K562 (cell line): ENCODE data around the gene VPS37B. TPM values are rescaled to one million over a fixed set of nuclear protein-coding genes. Genes with fewer than 3 reads are reported as not detected.

Experiments
- BCOR ChIP-seq: fragments of 450-650 bp; IDR thresholded peaks from 2 replicates; pipeline ENCODE4 v1.6.1; 2016
- BRD9 ChIP-seq: fragments of 450-650 bp; IDR thresholded peaks from 2 replicates; pipeline ENCODE4 v1.6.1; 2018; ENCODE audit warnings: low read depth; ENCODE audit not compliant: partially characterized antibody
- CBFA2T3 ChIP-seq: fragments of 450-650 bp; IDR thresholded peaks from 2 replicates; pipeline ENCODE4 v1.6.1; 2017
- CBX3 ChIP-seq, 2 experiments: IDR thresholded peaks; 1 replicate in 1 of 2; 2 replicates in 1 of 2; pipeline ENCODE4 v1.6.1; 2012; ENCODE audit warnings: inconsistent platforms in 2 of 2, low read length in 2 of 2, borderline replicate concordance in 1 of 2, control low read depth in 1 of 2
- ELF4 ChIP-seq: fragments of 450-650 bp; formaldehyde crosslinking; IDR thresholded peaks from 2 replicates; pipeline ENCODE4 v1.4.0; 2022; ENCODE audit warnings: missing genetic modification characterization
- EWSR1 ChIP-seq: fragments of 450-650 bp; IDR thresholded peaks from 2 replicates; pipeline ENCODE4 v1.6.1; 2018; ENCODE audit warnings: borderline replicate concordance, mild to moderate bottlenecking, low read depth, moderate library complexity; ENCODE audit not compliant: partially characterized antibody
- FOXJ3 ChIP-seq: sonication (generic); formaldehyde crosslinking; IDR thresholded peaks from 2 replicates; pipeline ENCODE4 v1.4.0; 2020; ENCODE audit warnings: mild to moderate bottlenecking, missing genetic modification reagents
- GTF2F1 ChIP-seq: IDR thresholded peaks from 2 replicates; pipeline ENCODE4 v1.6.1; 2011; ENCODE audit warnings: low read depth, low read length, improper control_type of control experiment
- HCFC1 ChIP-seq: IDR thresholded peaks from 2 replicates; pipeline ENCODE4 v1.6.1; 2012; ENCODE audit warnings: low read depth, low read length, improper control_type of control experiment
- HDAC1 ChIP-seq, 2 experiments: fragments of 450-650 bp; IDR thresholded peaks; 2 replicates each; pipeline ENCODE4 v1.6.1; 2016 to 2017; ENCODE audit warnings: inconsistent platforms in 1 of 2, mild to moderate bottlenecking in 1 of 2, moderate library complexity in 1 of 2
- IRF2 ChIP-seq: sonication (generic); formaldehyde crosslinking; IDR thresholded peaks from 2 replicates; pipeline ENCODE4 v1.8.1; 2022; ENCODE audit warnings: mild to moderate bottlenecking, missing genetic modification reagents
- MTA2 ChIP-seq: fragments of 450-650 bp; IDR thresholded peaks from 2 replicates; pipeline ENCODE4 v1.6.1; 2016; ENCODE audit warnings: low read depth
- MTA3 ChIP-seq: fragments of 450-650 bp; formaldehyde crosslinking; IDR thresholded peaks from 2 replicates; pipeline ENCODE4 v1.6.1; 2017; ENCODE audit warnings: mild to moderate bottlenecking, borderline replicate concordance
- PHF8 ChIP-seq: fragments of 200-600 bp; sonication (generic); IDR thresholded peaks from 2 replicates; pipeline ENCODE4 v1.6.1; 2012; ENCODE audit warnings: mixed run types, mild to moderate bottlenecking, inconsistent platforms, low read length, moderate library complexity, borderline replicate concordance
- POLR2B ChIP-seq: fragments of 450-650 bp; IDR thresholded peaks from 2 replicates; pipeline ENCODE4 v1.6.1; 2018; ENCODE audit warnings: low read depth; ENCODE audit not compliant: partially characterized antibody
- RBM39 ChIP-seq: fragments of 200-400 bp; formaldehyde crosslinking; optimal IDR thresholded peaks from 2 replicates; pipeline ENCODE3; 2018; ENCODE audit warnings: low read depth, low read length
- SIN3B ChIP-seq: fragments of 450-650 bp; IDR thresholded peaks from 2 replicates; pipeline ENCODE4 v1.6.1; 2017; ENCODE audit warnings: low read depth, mild to moderate bottlenecking, moderate library complexity
- ZBED1 ChIP-seq: IDR thresholded peaks from 2 replicates; pipeline ENCODE4 v1.6.1; 2014
- polyA plus RNA-seq, 8 experiments: library from polyadenylated mRNA; depleted of rRNA in 4 of 8; stranded (reverse) in 5 of 8; unstranded in 3 of 8; fragments of >200 nt; fragmentation: Nextera tagmentation in 2 of 8; fragmentation: Illumina TruSeq in 1 of 8; extraction: Ambion mirVana in 2 of 8; extraction: Trizol in 1 of 8; gene quantifications; 2 replicates each; pipeline versions ENCODE4 v1.2.1 to v1.2.3, GENCODE V29; 2011 to 2014; ENCODE audit warnings: inconsistent platforms in 1 of 8, missing spikeins in 1 of 8
- total RNA-seq, 7 experiments: library from RNA; depleted of rRNA in 6 of 7; stranded (reverse); fragments of >200 nt in 6 of 7; fragmentation: Illumina TruSeq in 2 of 7; extraction: Trizol in 2 of 7; gene quantifications; 2 replicates each; pipeline versions ENCODE4 v1.2.1 to v1.2.3, GENCODE V29; 2011 to 2021; ENCODE audit warnings: low replicate concordance in 1 of 7
- TF ChIP-seq, protein P1 (sequence below): fragments of 250-450 bp; sonication (Bioruptor Pico); IDR thresholded peaks from 2 replicates; pipeline ENCODE4 v1.5.1; 2021; ENCODE audit warnings: mild to moderate bottlenecking
- TF ChIP-seq, protein P2 (sequence below): fragments of 450-650 bp; formaldehyde crosslinking; IDR thresholded peaks from 2 replicates; pipeline ENCODE4 v1.4.0; 2022; ENCODE audit warnings: missing genetic modification characterization
- TF ChIP-seq, protein P3 (sequence below): conservative IDR thresholded peaks from 2 replicates; pipeline ENCODE4 v1.6.1; 2011; ENCODE audit warnings: low read depth, mild to moderate bottlenecking, low read length; ENCODE audit not compliant: control insufficient read depth
- TF ChIP-seq, protein P4 (sequence below), 2 experiments: fragments of 450-650 bp in 1 of 2; IDR thresholded peaks; 2 replicates each; pipeline ENCODE4 v1.6.1; 2011 to 2017; ENCODE audit warnings: low read depth in 2 of 2, antibody characterized with exemption in 1 of 2, borderline replicate concordance in 1 of 2, low read length in 1 of 2, mild to moderate bottlenecking in 1 of 2, mixed read lengths in 1 of 2; ENCODE audit not compliant: control insufficient read depth in 1 of 2

VPS37B gene
- total and polyA plus RNA-seq, 9 of the 15 experiments (the other 6 are each of a cell fraction or from before 2014, with no cell fraction given): 0.28 to 37.4 (median 17.9) TPM

DNA sequence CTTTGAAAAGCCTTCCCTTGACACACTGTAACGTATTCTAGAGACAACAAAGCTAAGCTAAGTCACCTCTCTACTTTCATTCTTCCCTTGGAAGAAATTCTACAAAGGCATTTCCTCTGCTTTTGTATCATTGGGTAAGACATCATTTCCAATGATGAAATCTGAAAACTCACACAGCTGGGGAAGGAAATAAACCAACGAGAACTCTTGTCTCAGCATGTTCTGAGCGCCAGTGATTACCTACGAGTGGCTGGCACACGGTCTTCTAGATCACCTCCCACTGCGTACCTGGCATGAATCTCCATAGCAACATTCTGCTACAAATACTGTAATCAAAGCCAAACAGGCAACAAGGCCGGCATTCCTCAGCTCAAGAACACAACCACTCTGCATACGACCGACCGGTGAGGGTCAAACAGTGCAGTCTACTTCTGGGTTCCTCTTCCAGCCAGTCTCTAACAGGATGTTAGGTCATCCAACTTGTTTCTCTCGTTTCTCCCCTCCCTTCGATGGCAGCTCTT lies 7.6 kb downstream of the VPS37B start (continued):
- TF ChIP-seq, protein P1, sequence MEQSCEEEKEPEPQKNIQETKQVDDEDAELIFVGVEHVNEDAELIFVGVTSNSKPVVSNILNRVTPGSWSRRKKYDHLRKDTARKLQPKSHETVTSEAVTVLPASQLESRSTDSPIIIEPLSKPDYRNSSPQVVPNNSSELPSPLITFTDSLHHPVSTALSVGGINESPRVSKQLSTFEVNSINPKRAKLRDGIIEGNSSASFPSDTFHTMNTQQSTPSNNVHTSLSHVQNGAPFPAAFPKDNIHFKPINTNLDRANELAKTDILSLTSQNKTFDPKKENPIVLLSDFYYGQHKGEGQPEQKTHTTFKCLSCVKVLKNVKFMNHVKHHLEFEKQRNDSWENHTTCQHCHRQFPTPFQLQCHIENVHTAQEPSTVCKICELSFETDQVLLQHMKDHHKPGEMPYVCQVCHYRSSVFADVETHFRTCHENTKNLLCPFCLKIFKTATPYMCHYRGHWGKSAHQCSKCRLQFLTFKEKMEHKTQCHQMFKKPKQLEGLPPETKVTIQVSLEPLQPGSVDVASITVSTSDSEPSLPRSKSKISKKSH: no peak
- TF ChIP-seq EWSR1: no peak
- no peak; a peak in 1 of 4 replicates for TF ChIP-seq HDAC1 (IDR thresholded peaks at IDR 0.05)
- no peak for TF ChIP-seq POLR2B
- TF ChIP-seq HCFC1: no peak
- no peak for TF ChIP-seq BRD9
- TF ChIP-seq ELF4: no peak
- no peak for TF ChIP-seq MTA3
- TF ChIP-seq, protein P2, sequence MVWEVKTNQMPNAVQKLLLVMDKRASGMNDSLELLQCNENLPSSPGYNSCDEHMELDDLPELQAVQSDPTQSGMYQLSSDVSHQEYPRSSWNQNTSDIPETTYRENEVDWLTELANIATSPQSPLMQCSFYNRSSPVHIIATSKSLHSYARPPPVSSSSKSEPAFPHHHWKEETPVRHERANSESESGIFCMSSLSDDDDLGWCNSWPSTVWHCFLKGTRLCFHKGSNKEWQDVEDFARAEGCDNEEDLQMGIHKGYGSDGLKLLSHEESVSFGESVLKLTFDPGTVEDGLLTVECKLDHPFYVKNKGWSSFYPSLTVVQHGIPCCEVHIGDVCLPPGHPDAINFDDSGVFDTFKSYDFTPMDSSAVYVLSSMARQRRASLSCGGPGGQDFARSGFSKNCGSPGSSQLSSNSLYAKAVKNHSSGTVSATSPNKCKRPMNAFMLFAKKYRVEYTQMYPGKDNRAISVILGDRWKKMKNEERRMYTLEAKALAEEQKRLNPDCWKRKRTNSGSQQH (CRISPR knock-in tag): no peak
- TF ChIP-seq ZBED1: no peak
- peak; percentile 42 for TF ChIP-seq CBFA2T3
- TF ChIP-seq BCOR: no peak
- no peak for TF ChIP-seq MTA2
- no peak for TF ChIP-seq IRF2 (CRISPR knock-in tag)
- TF ChIP-seq, protein P3, sequence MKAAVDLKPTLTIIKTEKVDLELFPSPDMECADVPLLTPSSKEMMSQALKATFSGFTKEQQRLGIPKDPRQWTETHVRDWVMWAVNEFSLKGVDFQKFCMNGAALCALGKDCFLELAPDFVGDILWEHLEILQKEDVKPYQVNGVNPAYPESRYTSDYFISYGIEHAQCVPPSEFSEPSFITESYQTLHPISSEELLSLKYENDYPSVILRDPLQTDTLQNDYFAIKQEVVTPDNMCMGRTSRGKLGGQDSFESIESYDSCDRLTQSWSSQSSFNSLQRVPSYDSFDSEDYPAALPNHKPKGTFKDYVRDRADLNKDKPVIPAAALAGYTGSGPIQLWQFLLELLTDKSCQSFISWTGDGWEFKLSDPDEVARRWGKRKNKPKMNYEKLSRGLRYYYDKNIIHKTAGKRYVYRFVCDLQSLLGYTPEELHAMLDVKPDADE: no peak
- TF ChIP-seq CBX3 (IDR thresholded peaks at IDR 0.05; ENCODE audit: borderline replicate concordance in 1 of 2, low read length in 2 of 2): no peak
- TF ChIP-seq FOXJ3 (CRISPR knock-in tag): no peak
- no peak for TF ChIP-seq PHF8
- TF ChIP-seq GTF2F1: no peak
- no peak for TF ChIP-seq RBM39
- TF ChIP-seq, protein P4, sequence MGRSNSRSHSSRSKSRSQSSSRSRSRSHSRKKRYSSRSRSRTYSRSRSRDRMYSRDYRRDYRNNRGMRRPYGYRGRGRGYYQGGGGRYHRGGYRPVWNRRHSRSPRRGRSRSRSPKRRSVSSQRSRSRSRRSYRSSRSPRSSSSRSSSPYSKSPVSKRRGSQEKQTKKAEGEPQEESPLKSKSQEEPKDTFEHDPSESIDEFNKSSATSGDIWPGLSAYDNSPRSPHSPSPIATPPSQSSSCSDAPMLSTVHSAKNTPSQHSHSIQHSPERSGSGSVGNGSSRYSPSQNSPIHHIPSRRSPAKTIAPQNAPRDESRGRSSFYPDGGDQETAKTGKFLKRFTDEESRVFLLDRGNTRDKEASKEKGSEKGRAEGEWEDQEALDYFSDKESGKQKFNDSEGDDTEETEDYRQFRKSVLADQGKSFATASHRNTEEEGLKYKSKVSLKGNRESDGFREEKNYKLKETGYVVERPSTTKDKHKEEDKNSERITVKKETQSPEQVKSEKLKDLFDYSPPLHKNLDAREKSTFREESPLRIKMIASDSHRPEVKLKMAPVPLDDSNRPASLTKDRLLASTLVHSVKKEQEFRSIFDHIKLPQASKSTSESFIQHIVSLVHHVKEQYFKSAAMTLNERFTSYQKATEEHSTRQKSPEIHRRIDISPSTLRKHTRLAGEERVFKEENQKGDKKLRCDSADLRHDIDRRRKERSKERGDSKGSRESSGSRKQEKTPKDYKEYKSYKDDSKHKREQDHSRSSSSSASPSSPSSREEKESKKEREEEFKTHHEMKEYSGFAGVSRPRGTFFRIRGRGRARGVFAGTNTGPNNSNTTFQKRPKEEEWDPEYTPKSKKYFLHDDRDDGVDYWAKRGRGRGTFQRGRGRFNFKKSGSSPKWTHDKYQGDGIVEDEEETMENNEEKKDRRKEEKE (IDR thresholded peaks at IDR 0.05; ENCODE audit: borderline replicate concordance in 1 of 2, control insufficient read depth in 1 of 2, low read depth in 2 of 2, low read length in 1 of 2): no peak
- TF ChIP-seq SIN3B: no peak
